Transverse colon (tissue), 4 donors: ENCODE measurements around the gene VKORC1.
"Not testable (repeated sequence)": the region's sequence is repeated elsewhere in the genome, so short reads cannot be mapped to it uniquely, and the experiment has no call there.

Experiments used
- CTCF ChIP-seq, 5 experiments: fragments of 200-600 bp in 3 of 5; fragments of 450-650 bp in 2 of 5; sonication (generic) in 3 of 5; IDR thresholded peaks; 1 replicate in 2 of 5; 2 replicates in 3 of 5; pipeline ENCODE4 v1.5.1; 2016 to 2017; ENCODE audit warnings: antibody characterized with exemption in 5 of 5, inconsistent platforms in 3 of 5, mild to moderate bottlenecking in 2 of 5, moderate library complexity in 1 of 5
- EP300 ChIP-seq: sonication (generic); formaldehyde crosslinking; IDR thresholded peaks from one replicate; pipeline ENCODE4 v1.6.1; 2017; ENCODE audit warnings: antibody characterized with exemption, low read depth
- POLR2A ChIP-seq: fragments of 450-650 bp; IDR thresholded peaks from one replicate; pipeline ENCODE4 v1.6.1; 2016; ENCODE audit warnings: antibody characterized with exemption, mild to moderate bottlenecking, moderate library complexity
- POLR2AphosphoS5 ChIP-seq, 3 donors: sonication (generic); formaldehyde crosslinking; IDR thresholded peaks; one replicate each; pipeline ENCODE4 v1.6.1; 2016; ENCODE audit warnings: antibody characterized with exemption in 3 of 3

GRCh38 chr16:31136822-31137499 lies 42.4 kb upstream of the VKORC1 start:
- not testable (repeated sequence) for TF ChIP-seq CTCF (IDR thresholded peaks at IDR 0.05); EP300; POLR2A; POLR2AphosphoS5 (IDR thresholded peaks at IDR 0.05)
